Activated B cell treated with CpG ODN at 0.5 μM for 24 hours (primary cell): ENCODE measurements around the gene POLR3A. TPM values are rescaled to one million over a fixed set of nuclear protein-coding genes. Genes with fewer than 3 reads are reported as not detected.

ENCODE experiments used
- ATAC-seq: fragments of 200-7000 bp; cut with Tn5 transposase; one replicate; pipeline ENCODE4 v1.10.0; 2021; ENCODE audit warnings: low read depth, mild to moderate bottlenecking, moderate library complexity
- CTCF ChIA-PET: fragments of 350-600 bp; sonication (Branson Sonifier 250); formaldehyde crosslinking; loops from one replicate; lab custom pipeline; 2021; ENCODE audit warnings: antibody characterized with exemption; lab: Charles Lee
- POLR2A ChIA-PET: fragments of 350-600 bp; sonication (Branson Sonifier 250); formaldehyde crosslinking; loops from one replicate; lab custom pipeline; 2021; ENCODE audit warnings: antibody characterized with exemption; lab: Charles Lee
- DNase-seq: peaks from one replicate; pipeline ENCODE4 v3.0.0; 2022
- H3K27ac Mint-ChIP-seq: one replicate; pipeline ENCODE4 v1.8.0; 2020; ENCODE audit warnings: mixed read lengths
- H3K27me3 Mint-ChIP-seq: one replicate; pipeline ENCODE4 v1.8.0; 2021; ENCODE audit warnings: mixed read lengths
- H3K36me3 Mint-ChIP-seq: one replicate; pipeline ENCODE4 v1.8.0; 2021; ENCODE audit warnings: low read depth, mixed read lengths
- H3K4me1 Mint-ChIP-seq: one replicate; pipeline ENCODE4 v1.8.0; 2021; ENCODE audit warnings: mixed read lengths
- H3K4me3 Mint-ChIP-seq: one replicate; pipeline ENCODE4 v1.8.0; 2020; ENCODE audit warnings: mild to moderate bottlenecking, mixed read lengths
- H3K9me3 Mint-ChIP-seq: one replicate; pipeline ENCODE4 v1.8.0; 2020; ENCODE audit warnings: mixed read lengths
- intact Hi-C: fragments of 100-400 bp; cut with micrococcal nuclease; formaldehyde crosslinking; loops from one replicate; pipeline ENCODE4 v1.15.1; 2024
- total RNA-seq: library from RNA; stranded (reverse); gene quantifications from 2 replicates; pipeline ENCODE4 v1.2.3, GENCODE V29; 2022
- TF ChIP-seq, protein P1 (sequence below): fragments of 200-600 bp; IDR thresholded peaks from one replicate; pipeline ENCODE4 v1.8.0; 2022; ENCODE audit warnings: antibody characterized with exemption, mild to moderate bottlenecking

Gene POLR3A
- total RNA-seq, 1 donor from 2014 or later, result 20.3 TPM

DNA sequence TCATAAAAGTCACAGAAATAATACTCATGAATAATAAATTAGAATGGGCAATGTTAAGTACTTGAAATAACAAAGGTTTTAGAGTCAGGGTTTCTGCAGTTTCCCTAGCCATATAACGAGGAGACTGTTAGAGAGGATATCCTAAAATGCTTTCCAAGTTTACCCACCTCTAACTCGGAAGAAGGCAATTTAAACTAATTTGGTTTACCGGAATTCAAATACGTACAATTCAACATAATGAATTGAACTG is 4.0 kb upstream of the POLR3A start:
- ATAC-seq (no peak), DNase-seq (no peak)
- H3K27ac Mint-ChIP-seq, result peak overlapping the region; percentile 51
- peaks cover 57% of the 10 kb centered on the region for H3K36me3 Mint-ChIP-seq
- H3K4me3 Mint-ChIP-seq, result peak overlapping the region; percentile 92
- no peaks in the 10 kb centered on the region for H3K9me3 Mint-ChIP-seq
- no peaks in the 10 kb centered on the region for H3K27me3 Mint-ChIP-seq
- TF ChIP-seq, protein P1, sequence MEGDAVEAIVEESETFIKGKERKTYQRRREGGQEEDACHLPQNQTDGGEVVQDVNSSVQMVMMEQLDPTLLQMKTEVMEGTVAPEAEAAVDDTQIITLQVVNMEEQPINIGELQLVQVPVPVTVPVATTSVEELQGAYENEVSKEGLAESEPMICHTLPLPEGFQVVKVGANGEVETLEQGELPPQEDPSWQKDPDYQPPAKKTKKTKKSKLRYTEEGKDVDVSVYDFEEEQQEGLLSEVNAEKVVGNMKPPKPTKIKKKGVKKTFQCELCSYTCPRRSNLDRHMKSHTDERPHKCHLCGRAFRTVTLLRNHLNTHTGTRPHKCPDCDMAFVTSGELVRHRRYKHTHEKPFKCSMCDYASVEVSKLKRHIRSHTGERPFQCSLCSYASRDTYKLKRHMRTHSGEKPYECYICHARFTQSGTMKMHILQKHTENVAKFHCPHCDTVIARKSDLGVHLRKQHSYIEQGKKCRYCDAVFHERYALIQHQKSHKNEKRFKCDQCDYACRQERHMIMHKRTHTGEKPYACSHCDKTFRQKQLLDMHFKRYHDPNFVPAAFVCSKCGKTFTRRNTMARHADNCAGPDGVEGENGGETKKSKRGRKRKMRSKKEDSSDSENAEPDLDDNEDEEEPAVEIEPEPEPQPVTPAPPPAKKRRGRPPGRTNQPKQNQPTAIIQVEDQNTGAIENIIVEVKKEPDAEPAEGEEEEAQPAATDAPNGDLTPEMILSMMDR, result no peak
- ChIA-PET POLR2A (interaction anchor here (1.3 to 1.4 kb wide), 2 partner anchors 10 to 1215 kb away, joined by 3 to 4 read pairs; no protein-coding TSS in a partner anchor), CTCF (no interaction called here)
- intact Hi-C loops, result loop anchor here (1.0 to 10.0 kb wide), 5 partner anchors 159 to 1901 kb away; partner anchors contain the start of gene ZMIZ1
- peaks cover 64% of the 10 kb centered on the region for H3K4me1 Mint-ChIP-seq

GRCh38 chr10:78028438-78029268 is 662 bp downstream of the POLR3A start:
- Mint-ChIP-seq H3K4me1 (peaks cover 37% of the 10 kb centered on the region), H3K4me3 (peak overlapping the region; percentile 99), H3K9me3 (no peaks in the 10 kb centered on the region), H3K36me3 (peaks cover 46% of the 10 kb centered on the region), H3K27me3 (no peaks in the 10 kb centered on the region), H3K27ac (peak overlapping the region; percentile 88)
- intact Hi-C loops, result loop anchor here (1.0 to 10.0 kb wide), 9 partner anchors 150 to 1796 kb away; partner anchors contain the start of genes NUTM2E and PPIF
- no peak for ATAC-seq
- no peak for DNase-seq
- ChIA-PET POLR2A (interaction anchor here (0.5 to 1.1 kb wide), 2 partner anchors 12 to 155 kb away, joined by 4 to 6 read pairs; no protein-coding TSS in a partner anchor), CTCF (interaction anchor here (2.0 kb wide), 1 partner anchor 19 kb away, joined by 5 read pairs; no protein-coding TSS in a partner anchor)
- TF ChIP-seq, protein P1, result no peak

DNA sequence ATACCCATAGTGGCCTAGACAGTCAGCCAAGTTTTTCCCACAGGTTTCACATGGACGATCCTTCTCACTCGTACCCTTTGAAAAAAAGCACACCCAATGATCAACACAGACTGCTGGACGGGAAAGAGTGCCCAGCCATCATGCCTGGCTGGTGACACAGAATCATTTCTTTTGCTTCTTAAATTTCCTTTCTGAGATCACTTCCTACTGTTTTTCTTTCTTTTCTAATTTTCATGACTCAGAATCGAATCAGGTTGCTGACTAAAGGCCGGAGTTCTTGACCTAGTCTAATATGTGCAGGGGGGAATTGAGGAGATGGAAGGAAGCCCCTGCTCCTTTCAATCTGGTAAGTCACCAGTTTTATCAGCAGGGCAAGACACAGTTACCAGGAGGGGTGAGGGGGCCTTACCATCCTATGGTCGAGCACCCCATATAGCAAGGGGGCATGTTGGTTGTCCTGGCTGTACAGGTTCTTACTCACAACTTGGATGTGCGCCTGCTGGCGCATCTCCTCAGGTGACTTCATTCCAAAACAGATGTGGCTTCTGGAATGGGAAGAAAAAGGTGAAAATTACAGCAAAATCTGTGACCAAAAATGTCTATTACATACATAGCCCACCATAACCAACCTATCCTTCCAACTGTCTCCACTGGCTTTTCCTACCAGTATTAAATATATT is 3.5 kb downstream of the POLR3A start:
- H3K9me3 Mint-ChIP-seq, result no peaks in the 10 kb centered on the region
- no peak for ATAC-seq
- H3K27me3 Mint-ChIP-seq, result no peaks in the 10 kb centered on the region
- intact Hi-C loops, result loop anchor here (5.0 to 10.0 kb wide), 2 partner anchors 1321 to 1799 kb away; partner anchors contain the start of genes NUTM2E and PPIF
- H3K36me3 Mint-ChIP-seq, result peaks cover 72% of the 10 kb centered on the region
- TF ChIP-seq, protein P1, result no peak
- H3K27ac Mint-ChIP-seq, result no peak overlapping the region
- DNase-seq, result no peak
- H3K4me1 Mint-ChIP-seq, result peaks cover 33% of the 10 kb centered on the region
- H3K4me3 Mint-ChIP-seq, result no peak overlapping the region
- ChIA-PET POLR2A (no interaction called here), CTCF (interaction anchor here (1.5 kb wide), 1 partner anchor 21 kb away, joined by 4 read pairs; no protein-coding TSS in a partner anchor)

DNA sequence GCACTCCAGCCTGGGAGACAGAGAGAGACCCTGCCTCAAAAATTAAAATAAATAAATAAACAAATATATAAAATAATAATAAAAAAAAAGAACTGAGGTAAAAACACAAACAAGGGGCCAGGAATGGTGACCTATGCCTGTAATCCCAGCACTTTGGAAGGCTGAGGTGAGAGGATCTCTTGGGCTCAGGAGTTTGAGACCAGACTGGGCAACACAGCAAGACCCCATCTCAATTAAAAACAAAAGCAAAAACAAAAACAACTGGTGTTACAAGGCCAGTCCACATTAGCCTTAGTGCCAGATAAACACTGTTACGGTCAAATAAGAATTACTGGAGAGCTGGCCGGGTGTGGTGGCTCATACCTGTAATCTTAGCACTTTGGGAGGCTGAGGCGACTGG is 5.6 kb downstream of the POLR3A start:
- DNase-seq, result no peak
- Mint-ChIP-seq H3K27me3 (no peaks in the 10 kb centered on the region), H3K4me3 (no peak overlapping the region), H3K4me1 (peaks cover 18% of the 10 kb centered on the region), H3K9me3 (no peaks in the 10 kb centered on the region), H3K27ac (no peak overlapping the region), H3K36me3 (peaks cover 81% of the 10 kb centered on the region)
- CTCF ChIA-PET, result no interaction called here
- POLR2A ChIA-PET, result no interaction called here
- intact Hi-C loops, result loop anchor here (10.0 kb wide), 1 partner anchor 1801 kb away; the partner anchor contains the start of gene NUTM2E
- TF ChIP-seq, protein P1, result no peak
- no peak for ATAC-seq

DNA sequence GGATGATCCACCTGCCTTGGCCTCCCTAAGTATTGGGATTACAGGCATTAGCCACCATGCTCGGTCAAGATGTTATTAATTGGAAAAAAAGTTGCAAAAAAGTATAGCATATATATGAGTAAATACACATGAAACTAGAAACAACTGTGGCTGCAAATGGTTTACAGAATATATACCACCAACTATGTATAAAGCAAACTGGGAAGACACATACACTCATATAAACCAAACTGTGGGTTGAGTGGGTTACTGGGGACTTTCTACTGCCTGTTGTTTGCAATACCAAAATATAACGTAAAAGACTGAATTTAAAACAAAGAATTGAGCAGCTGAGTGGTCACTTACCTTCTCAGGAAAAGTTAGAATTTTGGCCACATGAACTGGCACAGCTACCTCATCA is 8.1 kb downstream of the POLR3A start:
- Mint-ChIP-seq H3K27ac (no peak overlapping the region), H3K4me1 (no peaks in the 10 kb centered on the region), H3K4me3 (no peak overlapping the region), H3K9me3 (no peaks in the 10 kb centered on the region), H3K27me3 (no peaks in the 10 kb centered on the region), H3K36me3 (peaks cover 90% of the 10 kb centered on the region)
- TF ChIP-seq, protein P1, result no peak
- intact Hi-C loops, result loop anchor here (10.0 kb wide), 1 partner anchor 1804 kb away; the partner anchor contains the start of gene NUTM2E
- no peak for ATAC-seq
- POLR2A ChIA-PET, result no interaction called here
- DNase-seq, result no peak
- CTCF ChIA-PET, result no interaction called here
